GM12878 (cell line): ENCODE data around the gene TBL3. TPM values are rescaled to one million over a fixed set of nuclear protein-coding genes. Genes with fewer than 3 reads are reported as not detected.

Experiments used
- ATAC-seq: fragments of 200-7000 bp; cut with Tn5 transposase; 3 replicates; pipeline ENCODE4 v1.9.1; 2020; ENCODE audit warnings: mild to moderate bottlenecking, moderate library complexity
- BruUV-seq: library from RNA; stranded (reverse); fragments of 400-500 nt; replicated peaks from 2 replicates; lab custom pipeline; 2021; lab: Mats Ljungman, UMichigan
- CTCF ChIA-PET: fragments of 300-600 bp; sonication (Branson Sonifier 250); formaldehyde crosslinking; extraction: SDS; loops from one replicate; lab custom pipeline; 2021; ENCODE audit warnings: inconsistent platforms; lab: Yijun Ruan, JAX
- POLR2A ChIA-PET: fragments of 350-600 bp; formaldehyde crosslinking; extraction: SDS; loops from one replicate; lab custom pipeline; 2021; ENCODE audit warnings: inconsistent platforms; lab: Charles Lee
- RAD21 ChIA-PET: fragments of 300-600 bp; sonication (Branson Sonifier 250); formaldehyde crosslinking; loops from one replicate; lab custom pipeline; 2023; ENCODE audit warnings: antibody characterized with exemption; ENCODE audit not compliant: unreplicated experiment; lab: Charles Lee
- SMC1A ChIA-PET: fragments of 300-600 bp; sonication (Branson Sonifier 250); formaldehyde crosslinking; loops from one replicate; lab custom pipeline; 2023; ENCODE audit not compliant: unreplicated experiment, uncharacterized antibody; lab: Charles Lee
- DNase-seq: peaks from one replicate; pipeline ENCODE4 v3.0.0-alpha.2; 2011; ENCODE audit warnings: low read depth, low spot score
- FAIRE-seq: peaks from 3 replicates; lab custom pipeline; 2011; peaks lifted over from hg19 to GRCh38; lab: Jason Lieb, UNC
- H2AFZ ChIP-seq: 2 replicates; pipeline ENCODE4 v1.6.0; 2011; ENCODE audit warnings: low read depth, low read length, control low read depth; ENCODE audit not compliant: control insufficient read depth
- H3K27ac ChIP-seq: 2 replicates; pipeline ENCODE4 v1.5.1; 2011; ENCODE audit warnings: control low read depth; ENCODE audit not compliant: control insufficient read depth, insufficient read depth
- H3K27me3 ChIP-seq, 2 experiments: replicated peaks in 1 of 2; 2 replicates each; pipeline versions ENCODE4 v1.6.0 to v1.6.1; 2011; ENCODE audit warnings: low read length in 1 of 2; ENCODE audit not compliant: control insufficient read depth in 2 of 2, insufficient read depth in 2 of 2
- H3K36me3 ChIP-seq, 2 experiments: 2 replicates each; pipeline ENCODE4 v1.5.1; 2011; ENCODE audit warnings: low read length in 1 of 2; ENCODE audit not compliant: control insufficient read depth in 2 of 2, insufficient read depth in 2 of 2
- H3K4me1 ChIP-seq: 2 replicates; pipeline ENCODE4 v1.6.1; 2011; ENCODE audit warnings: mild to moderate bottlenecking, low read length, moderate library complexity, mixed read lengths; ENCODE audit not compliant: control insufficient read depth, insufficient read depth
- H3K4me2 ChIP-seq: 2 replicates; pipeline ENCODE4 v1.6.0; 2011; ENCODE audit warnings: control low read depth; ENCODE audit not compliant: control insufficient read depth, insufficient read depth
- H3K4me3 ChIP-seq: fragments of 200-600 bp; sonication (generic); 2 replicates; pipeline ENCODE4 v1.5.1; 2016
- H3K79me2 ChIP-seq: 2 replicates; pipeline ENCODE4 v1.6.0; 2011; ENCODE audit warnings: low read length; ENCODE audit not compliant: control insufficient read depth, insufficient read depth
- H3K9ac ChIP-seq: 2 replicates; pipeline ENCODE4 v1.8.0; 2011; ENCODE audit warnings: low read length, control low read depth, mixed read lengths; ENCODE audit not compliant: control insufficient read depth, insufficient read depth
- H3K9me3 ChIP-seq: replicated peaks from 3 replicates; pipeline ENCODE4 v1.5.1; 2011; ENCODE audit warnings: mild to moderate bottlenecking, low read length; ENCODE audit not compliant: control insufficient read depth, insufficient read depth
- H4K20me1 ChIP-seq: 2 replicates; pipeline ENCODE4 v1.6.0; 2011; ENCODE audit not compliant: control insufficient read depth, insufficient read depth
- BCL11A ChIP-seq: IDR thresholded peaks from 2 replicates; pipeline ENCODE4 v1.6.1; 2011; ENCODE audit warnings: low read depth, low read length
- CHD4 ChIP-seq: fragments of 200-600 bp; sonication (generic); IDR thresholded peaks from 2 replicates; pipeline ENCODE4 v1.6.1; 2016; ENCODE audit warnings: mild to moderate bottlenecking
- EP300 ChIP-seq, 2 experiments: fragments of 150-350 bp in 1 of 2; IDR thresholded peaks; 2 replicates each; pipeline ENCODE4 v1.6.1; 2011 to 2012; ENCODE audit warnings: low read depth in 2 of 2, low read length in 2 of 2, borderline replicate concordance in 1 of 2, improper control_type of control experiment in 1 of 2, inconsistent platforms in 1 of 2; ENCODE audit not compliant: control insufficient read depth in 1 of 2
- LARP7 ChIP-seq: fragments of 450-650 bp; IDR thresholded peaks from 2 replicates; pipeline ENCODE4 v1.6.1; 2017; ENCODE audit warnings: mild to moderate bottlenecking
- MEF2B ChIP-seq: fragments of 450-650 bp; IDR thresholded peaks from 2 replicates; pipeline ENCODE4 v1.6.1; 2018; ENCODE audit warnings: mild to moderate bottlenecking, moderate library complexity; ENCODE audit not compliant: partially characterized antibody, poor library complexity, severe bottlenecking
- NFYB ChIP-seq: IDR thresholded peaks from 2 replicates; pipeline ENCODE4 v1.6.1; 2011; ENCODE audit warnings: low read depth, mild to moderate bottlenecking, low read length, improper control_type of control experiment, moderate library complexity; ENCODE audit not compliant: insufficient read depth
- NR2C1 ChIP-seq: fragments of 450-650 bp; IDR thresholded peaks from 2 replicates; pipeline ENCODE4 v1.6.1; 2017; ENCODE audit warnings: antibody characterized with exemption, mild to moderate bottlenecking, moderate library complexity
- NR2C2 ChIP-seq: IDR thresholded peaks from 2 replicates; pipeline ENCODE4 v1.6.1; 2011; ENCODE audit warnings: borderline replicate concordance, low read depth; ENCODE audit not compliant: control insufficient read depth, insufficient read length
- RELA ChIP-seq: fragments of 450-650 bp; IDR thresholded peaks from 2 replicates; pipeline ENCODE4 v1.8.0; 2014; ENCODE audit warnings: borderline replicate concordance; ENCODE audit not compliant: partially characterized antibody
- RFX5 ChIP-seq: IDR thresholded peaks from 2 replicates; pipeline ENCODE4 v1.6.1; 2011; ENCODE audit warnings: low read depth, low read length, improper control_type of control experiment
- STAT1 ChIP-seq: fragments of 450-650 bp; conservative IDR thresholded peaks from 2 replicates; pipeline ENCODE4 v1.6.1; 2014; ENCODE audit warnings: antibody characterized with exemption, mild to moderate bottlenecking
- TCF3 ChIP-seq: IDR thresholded peaks from 2 replicates; pipeline ENCODE4 v1.6.1; 2012; ENCODE audit warnings: low read depth, mild to moderate bottlenecking, low read length, borderline replicate concordance; ENCODE audit not compliant: insufficient read depth
- ZNF207 ChIP-seq: fragments of 450-650 bp; IDR thresholded peaks from 2 replicates; pipeline ENCODE4 v1.6.1; 2014; ENCODE audit warnings: antibody characterized with exemption, mild to moderate bottlenecking, borderline replicate concordance
- WGBS: methylation state at CpG from one replicate; pipeline ENCODE4 v1.1.6; 2016; ENCODE audit warnings: low lambda C conversion rate; ENCODE audit not compliant: insufficient replicate concordance, insufficient coverage; ENCODE audit errors: missing lambda C conversion rate; 5-methylcytosine and 5-hydroxymethylcytosine counted together
- in situ Hi-C: fragments of 300-500 bp; cut with MboI; formaldehyde crosslinking; loops from 9 replicates; pipeline ENCODE4 v1.14.3; 2018; ENCODE audit warnings: mixed read lengths
- intact Hi-C: fragments of 100-400 bp; cut with micrococcal nuclease; formaldehyde crosslinking; loops from one replicate; pipeline ENCODE4 v1.14.2; 2022; ENCODE audit not compliant: unreplicated experiment
- polyA plus RNA-seq, 11 experiments: library from polyadenylated mRNA; depleted of rRNA in 4 of 11; unstranded in 6 of 11; stranded (reverse) in 5 of 11; fragments of >200 nt; fragmentation: Nextera tagmentation in 4 of 11; fragmentation: Illumina TruSeq in 1 of 11; extraction: Ambion mirVana in 4 of 11; extraction: Trizol in 1 of 11; gene quantifications; 1 replicate in 1 of 11; 2 replicates in 10 of 11; pipeline versions ENCODE4 v1.2.1 to v1.2.3, GENCODE V29; 2011 to 2016; ENCODE audit warnings: inconsistent platforms in 2 of 11, missing spikeins in 2 of 11, low read depth in 1 of 11
- total RNA-seq, 4 experiments: library from RNA; depleted of rRNA in 3 of 4; stranded (reverse); fragments of >200 nt in 3 of 4; fragmentation: Illumina TruSeq in 1 of 4; extraction: Trizol in 1 of 4; gene quantifications; 2 replicates each; pipeline versions ENCODE4 v1.2.1 to v1.2.3, GENCODE V29; 2013 to 2021
- TF ChIP-seq, protein P1 (sequence below): fragments of 450-650 bp; formaldehyde crosslinking; IDR thresholded peaks from 2 replicates; pipeline ENCODE4 v1.4.0; 2022; ENCODE audit warnings: mild to moderate bottlenecking, moderate library complexity
- TF ChIP-seq, protein P2 (sequence below): IDR thresholded peaks from 2 replicates; pipeline ENCODE4 v1.6.1; 2012; ENCODE audit warnings: low read depth, low read length, improper control_type of control experiment
- TF ChIP-seq, protein P3 (sequence below): fragments of 450-650 bp; IDR thresholded peaks from 2 replicates; pipeline ENCODE4 v1.6.1; 2017; ENCODE audit warnings: mild to moderate bottlenecking

TBL3 gene
- total and polyA plus RNA-seq, 10 of the 15 experiments (the other 5 are each of a cell fraction or from before 2014, with no cell fraction given): 1.2 to 101 (median 34.2) TPM

DNA sequence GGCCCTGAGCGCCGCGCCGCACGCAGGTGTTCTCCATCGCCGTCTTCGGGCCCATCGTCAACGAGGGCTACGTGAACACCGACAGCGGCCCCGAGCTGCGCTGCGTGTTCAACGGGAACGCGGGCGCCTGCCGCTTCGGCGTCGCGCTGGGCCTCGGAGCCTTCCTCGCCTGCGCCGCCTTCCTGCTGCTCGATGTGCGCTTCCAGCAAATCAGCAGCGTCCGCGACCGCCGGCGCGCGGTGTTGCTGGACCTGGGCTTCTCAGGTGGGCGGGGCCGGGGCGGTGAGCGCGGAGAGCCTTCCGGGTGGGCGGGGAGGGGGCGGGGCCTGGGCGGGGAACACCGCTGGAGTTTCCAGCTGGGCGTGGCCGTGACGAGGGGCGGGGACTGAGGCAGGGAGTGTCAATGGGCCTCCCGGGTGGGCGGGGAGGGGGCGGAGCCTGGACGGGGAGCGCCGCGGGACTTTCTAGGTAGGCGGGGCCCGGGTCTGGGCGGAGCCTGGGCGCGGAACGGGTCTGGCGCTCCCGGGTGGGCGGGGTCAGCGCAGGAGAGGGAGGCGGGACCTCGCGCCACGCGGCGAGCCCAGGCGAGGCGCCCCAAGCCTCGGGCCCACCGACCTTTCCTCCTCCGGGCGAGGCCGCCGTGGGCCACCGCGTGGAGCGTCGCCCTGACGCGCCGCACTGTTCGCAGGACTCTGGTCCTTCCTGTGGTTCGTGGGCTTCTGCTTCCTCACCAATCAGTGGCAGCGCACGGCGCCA lies 20.3 kb downstream of the TBL3 start:
- Histone ChIP-seq H2AFZ (peak overlapping the region; percentile 53), H3K4me3 (peak overlapping the region; percentile 65; the same call in 1 of the 2 replicates), H3K4me1 (peaks cover 26% of the 10 kb centered on the region), H3K9me3 (peaks cover 1% of the 10 kb centered on the region; the same call in 1 of the 3 replicates), H3K27ac (peak overlapping the region; percentile 27; the same call in 1 of the 2 replicates), H3K4me2 (peak overlapping the region; percentile 98), H4K20me1 (no peaks in the 10 kb centered on the region), H3K27me3 (no peaks in the 10 kb centered on the region), H3K9ac (no peak overlapping the region), H3K79me2 (no peaks in the 10 kb centered on the region), H3K36me3 (peaks cover 0 to 3% of the 10 kb centered on the region in 2 experiments; a peak in 2 of 4 replicates)
- FAIRE-seq: peak; percentile 87
- ChIA-PET POLR2A (interaction anchor here (1.0 to 3.3 kb wide), 7 partner anchors 11 to 314 kb away, joined by 3 to 18 read pairs (median 13); partner anchors contain the start of genes NOXO1, RPS2 and TBL3), CTCF (interaction anchor here (1.3 to 6.5 kb wide), 3 partner anchors 10 to 26 kb away, joined by 4 to 54 read pairs (median 5); partner anchors contain the start of genes NOXO1 and RNF151), RAD21 (interaction anchor here (0.9 to 1.9 kb wide), 2 partner anchors 11 to 12 kb away, joined by 4 to 12 read pairs; partner anchors contain the start of gene NOXO1), SMC1A (no interaction called here)
- BruUV-seq: no TSS peak
- in situ Hi-C loops (no loop called here), intact Hi-C loops (no loop called here)
- DNase-seq: peak; percentile 37
- peak; percentile 80 for ATAC-seq
- 21% methylated on average over 67 of the region's 96 CpGs for WGBS
- TF ChIP-seq ZNF207 (0 out of 2 replicates have a peak, but pooled peaks have one; percentile 54), RELA (peak; percentile 78), CHD4 (no peak), EP300 (IDR thresholded peaks at IDR 0.05; ENCODE audit: borderline replicate concordance in 1 of 2, control insufficient read depth in 1 of 2, low read depth in 2 of 2, low read length in 2 of 2) (no peak), NR2C1 (no peak), MEF2B (no peak), NR2C2 (no peak), RFX5 (peak; percentile 37; the same call in 1 of the 2 replicates), LARP7 (peak; percentile 56; the same call in 1 of the 2 replicates), STAT1 (no peak), BCL11A (no peak), NFYB (0 out of 2 replicates have a peak, but pooled peaks have one; percentile 32), TCF3 (no peak)
- TF ChIP-seq, protein P1, sequence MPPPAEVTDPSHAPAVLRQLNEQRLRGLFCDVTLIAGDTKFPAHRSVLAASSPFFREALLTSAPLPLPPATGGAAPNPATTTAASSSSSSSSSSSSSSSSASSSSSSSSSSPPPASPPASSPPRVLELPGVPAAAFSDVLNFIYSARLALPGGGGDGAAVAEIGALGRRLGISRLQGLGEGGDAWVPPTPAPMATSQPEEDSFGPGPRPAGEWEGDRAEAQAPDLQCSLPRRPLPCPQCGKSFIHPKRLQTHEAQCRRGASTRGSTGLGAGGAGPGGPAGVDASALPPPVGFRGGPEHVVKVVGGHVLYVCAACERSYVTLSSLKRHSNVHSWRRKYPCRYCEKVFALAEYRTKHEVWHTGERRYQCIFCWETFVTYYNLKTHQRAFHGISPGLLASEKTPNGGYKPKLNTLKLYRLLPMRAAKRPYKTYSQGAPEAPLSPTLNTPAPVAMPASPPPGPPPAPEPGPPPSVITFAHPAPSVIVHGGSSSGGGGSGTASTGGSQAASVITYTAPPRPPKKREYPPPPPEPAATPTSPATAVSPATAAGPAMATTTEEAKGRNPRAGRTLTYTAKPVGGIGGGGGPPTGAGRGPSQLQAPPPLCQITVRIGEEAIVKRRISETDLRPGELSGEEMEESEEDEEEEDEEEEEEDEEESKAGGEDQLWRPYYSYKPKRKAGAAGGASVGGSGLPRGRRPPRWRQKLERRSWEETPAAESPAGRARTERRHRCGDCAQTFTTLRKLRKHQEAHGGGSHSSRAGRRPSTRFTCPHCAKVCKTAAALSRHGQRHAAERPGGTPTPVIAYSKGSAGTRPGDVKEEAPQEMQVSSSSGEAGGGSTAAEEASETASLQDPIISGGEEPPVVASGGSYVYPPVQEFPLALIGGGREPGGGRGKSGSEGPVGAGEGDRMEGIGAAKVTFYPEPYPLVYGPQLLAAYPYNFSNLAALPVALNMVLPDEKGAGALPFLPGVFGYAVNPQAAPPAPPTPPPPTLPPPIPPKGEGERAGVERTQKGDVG (CRISPR knock-in tag): no peak
- TF ChIP-seq, protein P2, sequence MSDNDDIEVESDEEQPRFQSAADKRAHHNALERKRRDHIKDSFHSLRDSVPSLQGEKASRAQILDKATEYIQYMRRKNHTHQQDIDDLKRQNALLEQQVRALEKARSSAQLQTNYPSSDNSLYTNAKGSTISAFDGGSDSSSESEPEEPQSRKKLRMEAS: peak; percentile 75
- TF ChIP-seq, protein P3, sequence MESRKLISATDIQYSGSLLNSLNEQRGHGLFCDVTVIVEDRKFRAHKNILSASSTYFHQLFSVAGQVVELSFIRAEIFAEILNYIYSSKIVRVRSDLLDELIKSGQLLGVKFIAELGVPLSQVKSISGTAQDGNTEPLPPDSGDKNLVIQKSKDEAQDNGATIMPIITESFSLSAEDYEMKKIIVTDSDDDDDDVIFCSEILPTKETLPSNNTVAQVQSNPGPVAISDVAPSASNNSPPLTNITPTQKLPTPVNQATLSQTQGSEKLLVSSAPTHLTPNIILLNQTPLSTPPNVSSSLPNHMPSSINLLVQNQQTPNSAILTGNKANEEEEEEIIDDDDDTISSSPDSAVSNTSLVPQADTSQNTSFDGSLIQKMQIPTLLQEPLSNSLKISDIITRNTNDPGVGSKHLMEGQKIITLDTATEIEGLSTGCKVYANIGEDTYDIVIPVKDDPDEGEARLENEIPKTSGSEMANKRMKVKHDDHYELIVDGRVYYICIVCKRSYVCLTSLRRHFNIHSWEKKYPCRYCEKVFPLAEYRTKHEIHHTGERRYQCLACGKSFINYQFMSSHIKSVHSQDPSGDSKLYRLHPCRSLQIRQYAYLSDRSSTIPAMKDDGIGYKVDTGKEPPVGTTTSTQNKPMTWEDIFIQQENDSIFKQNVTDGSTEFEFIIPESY: peak; percentile 48; the same call in 1 of the 2 replicates
